ENCODE data around the gene PIK3CB.
"Not testable (repeated sequence)": the region's sequence is repeated elsewhere in the genome, so short reads cannot be mapped to it uniquely, and the experiment has no call there.

The PIK3CB gene

GRCh38 chr3:138832473-138833057 is 2.2 kb downstream of the PIK3CB start:
- not testable (repeated sequence) for H3K4me3 Mint-ChIP-seq; H3K9me3 Mint-ChIP-seq (ENCODE audit: low read depth); H3K27ac Mint-ChIP-seq; H3K36me3 Mint-ChIP-seq; H3K27me3 Mint-ChIP-seq
- H3K4me1 Mint-ChIP-seq (ENCODE audit: low read depth), result peaks cover 24% of the 10 kb centered on the region

- peaks cover 26% of the 10 kb centered on the region for H3K4me1 Mint-ChIP-seq (ENCODE audit: low read depth)
- no peak overlapping the region for H3K27ac Mint-ChIP-seq
- no peaks in the 10 kb centered on the region for H3K9me3 Mint-ChIP-seq (ENCODE audit: low read depth)
- H3K4me3 Mint-ChIP-seq, result no peak overlapping the region
- H3K36me3 Mint-ChIP-seq, result peaks cover 6% of the 10 kb centered on the region
- no peaks in the 10 kb centered on the region for H3K27me3 Mint-ChIP-seq
Observed at GRCh38 chr3:138829886-138830510, 4.7 kb downstream of the PIK3CB start.

DNA sequence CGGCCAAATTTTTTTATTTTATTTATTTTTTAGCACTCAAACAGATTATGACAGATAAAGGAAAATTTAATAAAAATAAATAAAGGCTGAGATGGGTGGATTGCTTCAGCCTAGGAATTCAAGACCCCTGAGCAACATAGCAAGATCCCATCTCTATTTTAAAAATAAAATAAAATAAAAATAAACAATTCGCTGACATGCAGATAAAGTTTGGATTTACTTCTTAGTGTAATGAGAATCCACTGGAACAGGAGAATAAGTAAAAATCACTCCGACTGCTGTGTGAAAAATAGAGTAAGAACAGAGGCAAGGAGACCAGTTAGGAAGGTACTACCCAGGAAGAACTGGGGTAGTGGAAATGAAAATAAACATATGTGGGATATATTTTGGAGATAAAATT is 5.6 kb downstream of the PIK3CB start:
- Mint-ChIP-seq H3K4me1 (ENCODE audit: low read depth) (peaks cover 27% of the 10 kb centered on the region), H3K27me3 (no peaks in the 10 kb centered on the region), H3K36me3 (peaks cover 6% of the 10 kb centered on the region), H3K27ac (no peak overlapping the region), H3K9me3 (ENCODE audit: low read depth) (no peaks in the 10 kb centered on the region), H3K4me3 (no peak overlapping the region)

GRCh38 chr3:138827222-138827621 is 7.5 kb downstream of the PIK3CB start:
- no peak overlapping the region for H3K4me3 Mint-ChIP-seq
- peaks cover 6% of the 10 kb centered on the region for H3K36me3 Mint-ChIP-seq
- no peaks in the 10 kb centered on the region for H3K9me3 Mint-ChIP-seq (ENCODE audit: low read depth)

GRCh38 chr3:138825336-138825735 is 9.4 kb downstream of the PIK3CB start:
- Mint-ChIP-seq H3K27ac (no peak overlapping the region), H3K36me3 (peaks cover 2% of the 10 kb centered on the region), H3K27me3 (no peaks in the 10 kb centered on the region), H3K4me1 (ENCODE audit: low read depth) (peaks cover 13% of the 10 kb centered on the region), H3K9me3 (ENCODE audit: low read depth) (no peaks in the 10 kb centered on the region), H3K4me3 (no peak overlapping the region)

More at GRCh38 chr3:138827222-138827621, 7.5 kb downstream of the PIK3CB start:
- peaks cover 18% of the 10 kb centered on the region for H3K4me1 Mint-ChIP-seq (ENCODE audit: low read depth)
- no peaks in the 10 kb centered on the region for H3K27me3 Mint-ChIP-seq
- H3K27ac Mint-ChIP-seq, result no peak overlapping the region

- no peaks in the 10 kb centered on the region for H3K27me3 Mint-ChIP-seq
- no peaks in the 10 kb centered on the region for H3K36me3 Mint-ChIP-seq
- no peaks in the 10 kb centered on the region for H3K9me3 Mint-ChIP-seq (ENCODE audit: low read depth)
- peaks cover 17% of the 10 kb centered on the region for H3K4me1 Mint-ChIP-seq (ENCODE audit: low read depth)
- H3K4me3 Mint-ChIP-seq, result no peak overlapping the region
- H3K27ac Mint-ChIP-seq, result no peak overlapping the region
Observed at GRCh38 chr3:138824114-138824506, 10.6 kb downstream of the PIK3CB start.

GRCh38 chr3:138820379-138820778 is 14.3 kb downstream of the PIK3CB start:
- H3K27me3 Mint-ChIP-seq; H3K4me3 Mint-ChIP-seq; H3K27ac Mint-ChIP-seq; H3K9me3 Mint-ChIP-seq (ENCODE audit: low read depth); H3K36me3 Mint-ChIP-seq: not testable (repeated sequence)
- H3K4me1 Mint-ChIP-seq (ENCODE audit: low read depth), result peaks cover 30% of the 10 kb centered on the region

DNA sequence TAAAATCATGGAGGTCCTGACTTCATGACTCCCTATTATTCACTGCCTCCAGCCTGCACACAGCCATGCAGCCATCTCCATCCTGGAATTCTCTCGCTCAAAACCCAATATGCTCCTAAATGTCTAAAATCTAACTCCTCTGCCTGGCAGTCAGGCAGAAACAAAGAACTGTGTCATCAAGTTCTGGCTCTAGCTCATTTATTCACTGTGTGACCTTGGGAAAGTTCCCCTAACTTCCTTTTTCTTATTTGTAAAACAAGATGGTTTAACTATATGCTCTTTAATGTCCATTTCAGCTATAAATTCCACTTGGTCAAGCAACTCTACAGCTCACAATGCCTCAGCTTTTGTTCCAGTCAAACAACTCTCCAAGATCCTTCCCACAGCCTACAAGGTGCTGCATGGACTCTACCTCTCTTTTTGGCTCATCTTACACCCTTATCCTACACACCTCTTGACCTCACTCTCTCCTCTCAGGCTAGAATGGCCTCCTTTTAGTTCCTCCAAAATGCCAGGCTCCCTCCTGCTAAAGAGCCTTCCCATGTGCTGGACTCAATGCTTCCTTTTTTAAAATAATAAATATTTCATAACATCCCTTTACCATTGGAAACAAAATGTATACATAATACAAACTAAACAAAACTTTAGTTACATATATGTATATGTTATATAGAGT is 16.4 kb downstream of the PIK3CB start:
- peaks cover 36% of the 10 kb centered on the region for H3K4me1 Mint-ChIP-seq (ENCODE audit: low read depth)
- no peaks in the 10 kb centered on the region for H3K27me3 Mint-ChIP-seq
- H3K27ac Mint-ChIP-seq, result no peak overlapping the region
- H3K4me3 Mint-ChIP-seq, result peak overlapping the region; percentile 40
- H3K36me3 Mint-ChIP-seq, result peaks cover 8% of the 10 kb centered on the region
- no peaks in the 10 kb centered on the region for H3K9me3 Mint-ChIP-seq (ENCODE audit: low read depth)

DNA sequence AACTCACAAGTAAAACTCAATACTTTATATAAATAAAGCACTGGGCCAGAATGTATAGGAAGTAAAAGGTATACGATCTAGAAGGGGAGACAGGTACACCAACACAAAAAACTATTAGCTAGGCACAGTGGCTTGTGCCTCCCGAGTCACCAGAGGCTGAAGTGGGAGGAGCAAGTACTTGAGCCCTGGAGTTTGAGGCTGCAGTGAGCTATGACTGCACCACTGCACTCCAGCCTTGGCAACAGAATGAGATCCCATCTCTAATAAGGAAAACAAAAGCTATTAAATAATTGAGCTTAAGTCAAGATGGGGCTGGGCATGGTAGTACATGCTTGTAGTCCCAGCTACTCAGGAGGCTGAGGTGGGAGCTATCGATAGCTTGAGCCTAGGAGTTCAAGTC is 17.0 kb downstream of the PIK3CB start:
- no peaks in the 10 kb centered on the region for H3K27me3 Mint-ChIP-seq
- peaks cover 38% of the 10 kb centered on the region for H3K4me1 Mint-ChIP-seq (ENCODE audit: low read depth)
- no peak overlapping the region for H3K4me3 Mint-ChIP-seq
- no peaks in the 10 kb centered on the region for H3K9me3 Mint-ChIP-seq (ENCODE audit: low read depth)
- no peak overlapping the region for H3K27ac Mint-ChIP-seq
- peaks cover 8% of the 10 kb centered on the region for H3K36me3 Mint-ChIP-seq

GRCh38 chr3:138812806-138813205 is 21.9 kb downstream of the PIK3CB start:
- no peak overlapping the region for H3K4me3 Mint-ChIP-seq
- no peaks in the 10 kb centered on the region for H3K27me3 Mint-ChIP-seq
- no peak overlapping the region for H3K27ac Mint-ChIP-seq
- H3K9me3 Mint-ChIP-seq (ENCODE audit: low read depth), result no peaks in the 10 kb centered on the region
- H3K36me3 Mint-ChIP-seq, result peaks cover 6% of the 10 kb centered on the region
- peaks cover 31% of the 10 kb centered on the region for H3K4me1 Mint-ChIP-seq (ENCODE audit: low read depth)

GRCh38 chr3:138809500-138810256 is 25.1 kb downstream of the PIK3CB start:
- Mint-ChIP-seq H3K36me3 (peaks cover 6% of the 10 kb centered on the region), H3K9me3 (ENCODE audit: low read depth) (no peaks in the 10 kb centered on the region), H3K4me1 (ENCODE audit: low read depth) (peaks cover 23% of the 10 kb centered on the region), H3K27me3 (no peaks in the 10 kb centered on the region), H3K4me3 (no peak overlapping the region), H3K27ac (no peak overlapping the region)

- H3K27ac Mint-ChIP-seq, result no peak overlapping the region
- peaks cover 29% of the 10 kb centered on the region for H3K4me1 Mint-ChIP-seq (ENCODE audit: low read depth)
- no peaks in the 10 kb centered on the region for H3K36me3 Mint-ChIP-seq
Observed at GRCh38 chr3:138806376-138807080, 28.2 kb downstream of the PIK3CB start.

DNA sequence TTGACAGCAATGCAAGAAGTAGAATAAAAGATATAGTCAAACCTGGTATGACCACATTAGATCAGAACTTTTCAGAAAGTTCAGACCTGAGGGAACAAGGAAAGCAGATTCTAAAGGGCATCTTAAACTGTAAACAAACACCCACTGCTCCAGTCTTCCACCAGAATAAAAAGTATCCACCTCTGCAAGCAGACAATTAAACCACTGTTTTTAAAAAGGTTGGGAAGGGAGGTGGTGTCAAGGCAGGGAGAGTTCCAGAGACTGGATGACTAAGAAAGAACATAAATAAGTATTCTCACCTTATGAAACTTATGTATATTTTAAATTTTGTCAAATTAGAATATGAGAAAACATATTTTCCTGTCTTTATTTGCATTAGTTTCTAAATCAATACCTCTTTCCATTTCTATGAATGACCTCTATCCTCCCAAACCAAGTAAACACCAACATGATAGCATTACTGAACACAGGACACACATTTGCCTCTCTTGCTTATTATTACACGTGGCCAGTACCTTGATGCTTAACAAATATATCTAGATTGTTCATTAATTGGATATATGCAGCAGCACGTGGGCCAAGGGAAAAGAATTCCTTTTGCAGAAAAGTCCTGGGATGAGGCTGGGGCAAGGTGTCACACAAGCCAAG is 31.6 kb downstream of the PIK3CB start:
- Mint-ChIP-seq H3K27ac (peak overlapping the region; percentile 11), H3K4me1 (ENCODE audit: low read depth) (peaks cover 33% of the 10 kb centered on the region)

More at GRCh38 chr3:138806376-138807080, 28.2 kb downstream of the PIK3CB start:
- Mint-ChIP-seq H3K9me3 (ENCODE audit: low read depth) (no peaks in the 10 kb centered on the region), H3K4me3 (no peak overlapping the region), H3K27me3 (no peaks in the 10 kb centered on the region)

DNA sequence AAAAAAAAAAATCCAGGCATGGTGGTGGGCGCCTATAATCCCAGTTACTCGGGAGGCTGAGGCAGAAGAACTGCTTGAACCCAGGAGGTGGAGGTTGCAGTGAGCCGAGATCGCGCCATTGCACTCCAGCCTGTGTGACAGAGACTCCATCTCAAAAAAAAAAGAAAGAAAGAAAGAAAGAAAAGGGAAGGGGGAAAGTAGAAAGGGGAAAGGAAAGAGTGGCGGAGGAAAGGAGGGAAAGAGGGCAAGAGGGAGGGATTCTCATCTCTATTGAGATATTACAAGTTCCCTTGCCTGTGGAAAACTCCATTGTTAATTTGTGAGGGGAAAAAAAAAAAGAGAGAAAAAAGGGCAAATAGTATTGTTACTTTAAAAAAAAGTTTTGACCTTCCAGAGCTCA is 32.5 kb downstream of the PIK3CB start:
- H3K4me1 Mint-ChIP-seq (ENCODE audit: low read depth), result peaks cover 32% of the 10 kb centered on the region
- not testable (repeated sequence) for H3K27ac Mint-ChIP-seq; H3K36me3 Mint-ChIP-seq; H3K27me3 Mint-ChIP-seq; H3K9me3 Mint-ChIP-seq (ENCODE audit: low read depth); H3K4me3 Mint-ChIP-seq

More for the DNA sequence above, 31.6 kb downstream of the PIK3CB start:
- Mint-ChIP-seq H3K4me3 (no peak overlapping the region), H3K27me3 (no peaks in the 10 kb centered on the region), H3K36me3 (no peaks in the 10 kb centered on the region), H3K9me3 (ENCODE audit: low read depth) (no peaks in the 10 kb centered on the region)
